IPS-20b (cell line): Measurements from ENCODE around the gene TTC21B.
"Not testable (repeated sequence)": the region's sequence is repeated elsewhere in the genome, so short reads cannot be mapped to it uniquely, and the experiment has no call there.

Experiments used
- H3K27ac ChIP-seq: one replicate; pipeline ENCODE4 v1.5.1; 2013; ENCODE audit warnings: low read length
- H3K27me3 ChIP-seq: 2 replicates; pipeline ENCODE4 v1.6.1; 2013; ENCODE audit warnings: mild to moderate bottlenecking, low read length, inconsistent platforms; ENCODE audit not compliant: insufficient read depth
- H3K36me3 ChIP-seq: 2 replicates; pipeline ENCODE4 v1.6.1; 2013; ENCODE audit warnings: low read depth, mild to moderate bottlenecking, inconsistent platforms, low read length, moderate library complexity; ENCODE audit not compliant: insufficient read depth
- H3K4me1 ChIP-seq: 2 replicates; pipeline ENCODE4 v1.6.1; 2013; ENCODE audit warnings: mild to moderate bottlenecking, control low read depth, inconsistent platforms, low read length, moderate library complexity; ENCODE audit not compliant: insufficient read depth
- H3K4me3 ChIP-seq: 2 replicates; pipeline ENCODE4 v1.5.1; 2013; ENCODE audit warnings: mild to moderate bottlenecking, low read length, inconsistent platforms
- H3K9ac ChIP-seq: 2 replicates; pipeline ENCODE4 v1.6.1; 2013; ENCODE audit warnings: low read depth, mild to moderate bottlenecking, inconsistent platforms, low read length, moderate library complexity
- H3K9me3 ChIP-seq: 2 replicates; pipeline ENCODE4 v1.6.1; 2013; ENCODE audit warnings: mild to moderate bottlenecking, low read depth, low read length, inconsistent platforms; ENCODE audit not compliant: insufficient read depth

Gene TTC21B

DNA sequence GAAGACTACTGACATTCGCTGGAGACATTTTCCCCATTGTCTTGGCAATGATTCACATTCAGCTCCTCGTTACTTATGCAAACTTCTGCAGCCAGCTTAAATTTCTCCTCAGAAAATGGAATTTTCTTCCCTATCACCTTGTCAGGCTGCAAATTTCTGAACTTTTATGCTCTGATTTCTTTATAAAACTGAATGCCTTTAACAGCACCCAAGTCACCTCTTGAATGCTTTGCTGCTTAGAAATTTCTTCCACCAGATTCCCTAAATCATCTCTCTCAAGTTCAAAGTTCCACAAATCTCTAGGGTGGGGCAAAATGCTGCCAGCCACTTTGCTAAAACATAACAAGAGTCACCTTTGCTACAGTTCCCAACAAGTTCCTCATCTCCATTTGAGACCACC lies 92.5 kb downstream of the TTC21B start:
- not testable (repeated sequence) for H3K4me3 ChIP-seq, H3K27ac ChIP-seq, H3K4me1 ChIP-seq, H3K27me3 ChIP-seq, H3K9ac ChIP-seq, H3K36me3 ChIP-seq
- peaks cover 17% of the 10 kb centered on the region for H3K9me3 ChIP-seq

GRCh38 chr2:165859723-165860122 lies 93.9 kb downstream of the TTC21B start:
- H3K4me1 ChIP-seq, H3K36me3 ChIP-seq, H3K9ac ChIP-seq, H3K27ac ChIP-seq, H3K27me3 ChIP-seq, H3K4me3 ChIP-seq: not testable (repeated sequence)
- H3K9me3 ChIP-seq, result peaks cover 17% of the 10 kb centered on the region

- Histone ChIP-seq H3K4me3 (no peak overlapping the region), H3K27me3 (no peaks in the 10 kb centered on the region), H3K27ac (no peak overlapping the region), H3K9me3 (peaks cover 20% of the 10 kb centered on the region), H3K4me1 (no peaks in the 10 kb centered on the region), H3K36me3 (no peaks in the 10 kb centered on the region), H3K9ac (no peak overlapping the region)
Measured at GRCh38 chr2:165857876-165858275, 95.7 kb downstream of the TTC21B start.

DNA sequence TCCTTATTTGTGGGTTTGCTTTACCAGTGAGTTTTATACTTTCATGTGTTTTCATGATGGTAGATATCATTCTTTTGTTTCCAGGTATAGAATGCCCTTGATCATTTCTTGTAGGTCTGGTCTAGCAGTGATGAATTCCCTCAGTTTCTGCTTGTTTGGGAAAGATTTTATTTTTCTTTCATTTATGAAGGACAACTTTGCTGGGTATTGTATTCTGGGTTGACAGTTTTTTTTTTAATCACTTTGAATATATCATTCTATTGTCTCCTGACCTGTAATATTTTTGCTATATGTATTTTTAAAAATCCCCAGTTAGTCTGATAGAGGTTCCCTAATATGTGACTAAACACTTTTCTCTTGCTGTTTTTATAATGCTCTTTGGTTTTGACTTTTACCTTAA lies 101.2 kb downstream of the TTC21B start:
- Histone ChIP-seq H3K27me3 (no peaks in the 10 kb centered on the region), H3K9ac (no peak overlapping the region), H3K4me3 (no peak overlapping the region), H3K4me1 (no peaks in the 10 kb centered on the region; the same call in 1 of the 2 replicates), H3K27ac (no peak overlapping the region), H3K9me3 (peaks cover 12% of the 10 kb centered on the region), H3K36me3 (no peaks in the 10 kb centered on the region)

- H3K4me3 ChIP-seq, result no peak overlapping the region
- H3K4me1 ChIP-seq, result peaks cover 32% of the 10 kb centered on the region
- no peaks in the 10 kb centered on the region for H3K36me3 ChIP-seq
- no peak overlapping the region for H3K27ac ChIP-seq
- peaks cover under 1% of the 10 kb centered on the region; the same call in 1 of the 2 replicates for H3K9me3 ChIP-seq
- H3K27me3 ChIP-seq, result no peaks in the 10 kb centered on the region
- no peak overlapping the region for H3K9ac ChIP-seq
Measured at GRCh38 chr2:165847001-165847400, 106.6 kb downstream of the TTC21B start.

- H3K4me3 ChIP-seq, result no peak overlapping the region
- no peaks in the 10 kb centered on the region for H3K27me3 ChIP-seq
- H3K36me3 ChIP-seq, result no peaks in the 10 kb centered on the region
- H3K27ac ChIP-seq, result no peak overlapping the region
- no peak overlapping the region for H3K9ac ChIP-seq
- no peaks in the 10 kb centered on the region; the same call in 1 of the 2 replicates for H3K9me3 ChIP-seq
- peaks cover 32% of the 10 kb centered on the region for H3K4me1 ChIP-seq
Measured at GRCh38 chr2:165846056-165846455, 107.5 kb downstream of the TTC21B start.

GRCh38 chr2:165844216-165844615 lies 109.4 kb downstream of the TTC21B start:
- Histone ChIP-seq H3K9ac (no peak overlapping the region), H3K27ac (no peak overlapping the region), H3K36me3 (no peaks in the 10 kb centered on the region), H3K4me1 (peaks cover 36% of the 10 kb centered on the region), H3K27me3 (no peaks in the 10 kb centered on the region), H3K4me3 (0 out of 2 replicates have a peak overlapping the region, but pooled peaks have one; percentile 3), H3K9me3 (no peaks in the 10 kb centered on the region)

DNA sequence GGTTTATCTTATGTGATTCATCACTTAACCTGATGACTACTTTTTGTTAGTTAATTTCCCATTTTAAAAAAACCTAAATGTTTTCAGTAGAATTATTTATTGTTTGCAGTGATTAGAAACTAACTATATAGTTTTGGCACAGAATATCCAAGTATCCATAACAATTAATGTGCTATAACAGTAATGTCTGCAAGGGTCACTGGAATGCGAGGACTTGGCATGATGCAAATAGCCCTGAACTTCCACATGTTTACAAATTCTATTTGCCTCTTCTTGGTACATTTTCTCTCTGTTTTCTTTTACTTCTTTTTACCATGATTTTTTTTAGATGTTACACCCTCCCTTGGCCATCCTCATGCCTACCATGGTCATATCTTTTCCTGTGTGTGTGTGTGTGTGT lies 110.2 kb downstream of the TTC21B start:
- Histone ChIP-seq H3K9me3 (no peaks in the 10 kb centered on the region), H3K36me3 (no peaks in the 10 kb centered on the region), H3K4me3 (no peak overlapping the region), H3K4me1 (peaks cover 36% of the 10 kb centered on the region), H3K9ac (0 out of 2 replicates have a peak overlapping the region, but pooled peaks have one; percentile 3), H3K27me3 (no peaks in the 10 kb centered on the region), H3K27ac (no peak overlapping the region)

GRCh38 chr2:165840333-165840958 lies 113.1 kb downstream of the TTC21B start:
- Histone ChIP-seq H3K27me3 (no peaks in the 10 kb centered on the region), H3K27ac (no peak overlapping the region), H3K9ac (no peak overlapping the region)

DNA sequence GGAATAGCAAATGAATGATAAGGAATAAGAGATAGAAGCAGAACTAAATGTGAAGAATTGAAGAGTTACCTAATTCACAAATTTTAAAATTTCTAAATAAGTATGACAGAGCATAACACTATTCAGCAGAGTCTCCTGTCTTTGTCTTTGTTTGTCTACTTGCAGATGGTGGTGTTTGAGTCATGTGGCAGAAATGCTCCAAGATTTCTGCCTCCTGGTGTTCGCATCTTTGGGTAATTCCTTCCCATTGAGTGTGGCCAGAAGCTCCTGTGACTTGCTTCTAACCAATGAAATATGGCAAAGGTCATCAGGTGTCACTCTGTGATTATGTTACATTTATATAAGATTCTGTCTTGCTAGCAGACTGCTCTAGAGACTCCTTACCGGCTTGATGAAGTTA lies 114.0 kb downstream of the TTC21B start:
- no peaks in the 10 kb centered on the region for H3K9me3 ChIP-seq
- no peak overlapping the region for H3K4me3 ChIP-seq
- H3K4me1 ChIP-seq, result peaks cover 27% of the 10 kb centered on the region
- H3K27ac ChIP-seq, result no peak overlapping the region
- no peak overlapping the region for H3K9ac ChIP-seq
- no peaks in the 10 kb centered on the region for H3K27me3 ChIP-seq
- no peaks in the 10 kb centered on the region for H3K36me3 ChIP-seq

More at GRCh38 chr2:165840333-165840958, 113.1 kb downstream of the TTC21B start:
- Histone ChIP-seq H3K36me3 (no peaks in the 10 kb centered on the region), H3K4me1 (peaks cover 32% of the 10 kb centered on the region), H3K4me3 (no peak overlapping the region), H3K9me3 (no peaks in the 10 kb centered on the region)

- Histone ChIP-seq H3K27me3 (no peaks in the 10 kb centered on the region), H3K4me1 (peaks cover 10% of the 10 kb centered on the region), H3K27ac (no peak overlapping the region), H3K36me3 (no peaks in the 10 kb centered on the region), H3K4me3 (no peak overlapping the region), H3K9ac (no peak overlapping the region), H3K9me3 (no peaks in the 10 kb centered on the region)
Measured at GRCh38 chr2:165837122-165837521, 116.5 kb downstream of the TTC21B start.

DNA sequence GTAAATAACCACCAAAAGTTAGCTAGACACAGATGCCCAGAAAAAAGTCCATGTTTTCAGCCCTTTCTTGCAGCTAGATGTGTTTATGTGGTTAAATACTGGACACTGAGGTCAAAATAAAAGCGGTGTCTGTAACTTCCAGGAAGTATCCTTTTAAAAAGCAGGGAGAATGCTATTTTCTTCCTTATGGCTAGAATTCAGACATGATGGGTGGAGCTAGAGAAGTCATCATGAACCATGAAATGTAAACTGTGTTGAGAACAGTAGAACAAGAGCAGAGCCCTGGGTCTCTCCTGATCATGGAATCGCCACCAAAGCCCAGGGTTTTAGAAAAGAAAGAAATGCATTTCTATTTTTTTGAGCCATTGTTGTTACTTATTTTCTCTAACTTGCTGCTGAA lies 118.2 kb downstream of the TTC21B start:
- Histone ChIP-seq H3K27me3 (no peaks in the 10 kb centered on the region), H3K27ac (no peak overlapping the region), H3K9me3 (no peaks in the 10 kb centered on the region), H3K9ac (no peak overlapping the region), H3K4me1 (peaks cover 8% of the 10 kb centered on the region), H3K4me3 (no peak overlapping the region), H3K36me3 (no peaks in the 10 kb centered on the region)
